GM11168 (cell line): Measurements from ENCODE around the gene ATP8A1.

ENCODE experiments used
- in situ Hi-C: fragments of 300-500 bp; cut with MboI; formaldehyde crosslinking; loops from one replicate; pipeline ENCODE4 v1.12.0; 2022; ENCODE audit warnings: low sequenced_read_pairs; ENCODE audit not compliant: unreplicated experiment

Gene ATP8A1

DNA sequence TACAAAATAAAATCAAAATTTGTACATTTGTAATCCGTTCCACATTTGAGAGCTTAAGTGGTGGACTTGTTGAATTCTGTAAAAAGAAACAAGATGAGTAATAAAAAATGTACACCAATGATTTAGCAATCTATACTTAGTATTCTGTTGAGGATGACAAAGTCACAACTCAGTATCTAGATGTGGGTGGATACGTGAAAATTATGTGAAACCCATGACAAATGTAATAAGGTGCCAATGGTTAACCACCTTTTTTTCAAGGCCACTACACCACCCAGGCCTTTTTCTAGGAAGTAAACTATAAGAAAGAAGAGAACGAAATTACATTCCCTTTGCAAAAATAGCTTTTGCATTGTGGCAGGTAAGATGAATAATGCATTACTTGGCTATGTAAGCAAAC, 77.0 kb downstream of the ATP8A1 start:
- in situ Hi-C loops: no loop called here

- in situ Hi-C loops: no loop called here
Measured at GRCh38 chr4:42578187-42578586, 78.7 kb downstream of the ATP8A1 start.

- in situ Hi-C loops: no loop called here
Measured at GRCh38 chr4:42574870-42575430, 82.0 kb downstream of the ATP8A1 start.

GRCh38 chr4:42573249-42573648, 83.7 kb downstream of the ATP8A1 start:
- in situ Hi-C loops: no loop called here

GRCh38 chr4:42570221-42570620, 86.7 kb downstream of the ATP8A1 start:
- in situ Hi-C loops: no loop called here

DNA sequence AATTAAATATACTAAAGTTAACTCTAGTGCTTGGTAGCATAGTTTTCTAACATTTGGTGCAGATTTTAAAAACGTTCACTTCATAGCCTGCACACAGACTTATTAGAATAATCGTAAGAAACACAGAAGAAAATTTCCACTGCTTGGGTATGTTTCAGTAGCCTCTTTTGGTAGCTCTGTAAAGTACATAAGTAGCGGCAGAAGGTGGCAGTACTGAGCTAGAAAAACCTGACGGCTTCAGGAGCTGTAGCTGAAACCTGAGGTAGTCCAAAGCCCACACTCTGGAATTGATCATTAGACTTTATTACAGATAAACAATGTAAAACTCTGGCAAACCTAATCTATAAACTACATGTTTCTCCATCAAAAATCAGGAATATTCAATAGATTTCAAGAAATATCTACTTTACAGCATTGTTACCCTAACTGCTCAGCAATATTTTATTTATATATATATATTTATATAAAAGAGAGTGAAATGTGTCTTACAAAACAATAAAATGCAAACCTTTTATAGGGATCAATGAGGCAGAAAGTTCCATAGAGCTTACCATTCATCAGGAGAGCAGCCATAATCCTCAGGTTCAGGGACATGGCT, 88.2 kb downstream of the ATP8A1 start:
- in situ Hi-C loops: loop anchor here (10.0 kb wide), 1 partner anchor 296 kb away; no protein-coding TSS in a partner anchor

GRCh38 chr4:42566835-42567234, 90.1 kb downstream of the ATP8A1 start:
- in situ Hi-C loops: loop anchor here (10.0 kb wide), 1 partner anchor 298 kb away; no protein-coding TSS in a partner anchor

DNA sequence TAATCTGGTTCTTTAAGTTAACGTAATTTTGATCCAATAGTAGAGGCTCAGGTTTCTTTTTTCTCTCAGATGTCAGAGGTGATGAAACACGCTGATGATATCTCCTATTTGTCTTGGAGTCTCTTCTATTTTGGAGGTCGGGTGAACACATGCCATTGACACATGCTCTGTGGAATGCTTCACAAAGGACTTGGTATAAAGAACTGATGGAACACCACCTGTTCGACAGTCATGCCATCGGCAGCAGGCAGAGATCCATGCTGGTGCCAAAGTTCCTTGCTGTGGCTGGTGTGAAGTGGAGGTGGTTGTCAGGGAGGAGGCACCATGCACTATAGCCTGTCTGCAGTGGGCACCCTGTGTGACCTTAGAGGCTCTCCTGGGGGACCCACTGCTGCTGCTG, 94.9 kb downstream of the ATP8A1 start:
- in situ Hi-C loops: loop anchor here (10.0 kb wide), 1 partner anchor 303 kb away; no protein-coding TSS in a partner anchor

DNA sequence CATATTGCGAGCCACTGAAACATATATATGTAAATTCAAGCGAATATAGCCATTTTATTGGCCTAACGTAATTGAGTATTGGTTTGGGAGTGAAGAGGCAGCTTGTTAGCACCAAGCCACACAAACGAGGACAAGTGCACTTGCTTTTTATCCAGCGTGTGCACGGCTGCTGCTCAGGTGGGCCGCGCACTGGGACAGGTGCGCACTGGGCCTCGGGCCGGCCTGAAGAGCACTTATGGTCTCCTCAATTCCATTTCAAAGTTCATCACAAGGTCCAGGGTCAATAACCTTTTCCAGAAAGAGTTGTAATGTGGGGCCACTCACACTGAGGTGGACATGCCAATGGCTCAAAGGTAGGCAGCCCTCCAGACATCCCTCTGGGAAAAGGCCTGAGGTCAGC, 95.9 kb downstream of the ATP8A1 start:
- in situ Hi-C loops: loop anchor here (10.0 kb wide), 1 partner anchor 304 kb away; no protein-coding TSS in a partner anchor

GRCh38 chr4:42560467-42560861, 96.4 kb downstream of the ATP8A1 start:
- in situ Hi-C loops: loop anchor here (10.0 kb wide), 1 partner anchor 304 kb away; no protein-coding TSS in a partner anchor

DNA sequence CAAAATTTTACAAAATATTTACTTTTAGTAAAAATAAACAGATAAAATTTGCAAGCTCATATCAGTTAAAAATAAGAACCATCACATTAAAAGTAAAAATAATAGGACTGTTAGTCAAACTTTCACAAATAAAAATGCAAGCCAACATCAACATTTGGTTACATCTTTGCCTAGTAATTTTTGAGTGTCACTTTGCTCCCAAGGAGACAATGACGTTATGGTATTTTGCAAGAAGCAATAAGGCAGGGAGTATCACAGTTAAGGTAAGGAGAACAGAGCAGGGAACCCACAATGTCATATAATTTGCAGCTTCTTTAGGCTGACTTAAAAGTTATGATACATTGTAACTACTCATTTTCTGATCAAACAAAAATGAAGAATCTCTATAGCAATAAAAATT, 98.7 kb downstream of the ATP8A1 start:
- in situ Hi-C loops: no loop called here

GRCh38 chr4:42555828-42556227, 101.1 kb downstream of the ATP8A1 start:
- in situ Hi-C loops: no loop called here

DNA sequence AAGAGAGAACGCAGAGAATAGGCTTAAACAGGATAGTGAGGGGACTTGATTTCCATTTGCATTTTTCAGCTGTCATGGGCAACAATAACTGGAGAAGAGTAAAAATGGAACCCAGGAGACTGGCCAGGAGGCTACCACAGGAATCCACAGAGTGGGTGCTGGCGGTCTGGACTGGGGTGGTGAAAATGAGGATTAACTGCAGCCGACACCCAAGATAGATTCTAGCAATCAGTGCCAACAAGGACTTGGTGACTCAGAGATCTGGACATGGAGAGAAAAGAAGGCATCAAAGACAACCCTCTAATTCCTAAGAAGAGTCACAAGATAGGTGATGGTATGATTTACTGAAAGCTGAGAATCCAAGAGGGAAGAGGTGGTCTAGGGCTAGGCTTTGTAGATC, 102.8 kb downstream of the ATP8A1 start:
- in situ Hi-C loops: no loop called here

DNA sequence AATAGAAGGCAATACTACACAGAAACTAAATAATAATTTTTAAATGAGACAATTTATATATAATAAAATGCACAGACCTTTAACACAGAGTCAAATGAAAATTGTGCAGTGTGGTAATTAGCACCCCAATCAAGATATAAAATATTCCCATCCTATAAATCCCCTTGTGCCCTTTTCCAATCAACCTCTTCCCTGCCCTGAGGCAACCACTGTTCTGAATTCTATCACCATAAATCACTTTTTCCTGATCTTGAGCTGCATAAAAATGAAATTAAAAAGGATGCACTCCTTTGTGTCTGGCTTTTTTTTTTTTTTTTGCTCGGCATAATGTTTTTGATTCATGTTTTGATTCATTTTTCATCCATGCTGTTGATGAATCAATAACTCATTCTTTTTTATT, 107.0 kb downstream of the ATP8A1 start:
- in situ Hi-C loops: no loop called here

DNA sequence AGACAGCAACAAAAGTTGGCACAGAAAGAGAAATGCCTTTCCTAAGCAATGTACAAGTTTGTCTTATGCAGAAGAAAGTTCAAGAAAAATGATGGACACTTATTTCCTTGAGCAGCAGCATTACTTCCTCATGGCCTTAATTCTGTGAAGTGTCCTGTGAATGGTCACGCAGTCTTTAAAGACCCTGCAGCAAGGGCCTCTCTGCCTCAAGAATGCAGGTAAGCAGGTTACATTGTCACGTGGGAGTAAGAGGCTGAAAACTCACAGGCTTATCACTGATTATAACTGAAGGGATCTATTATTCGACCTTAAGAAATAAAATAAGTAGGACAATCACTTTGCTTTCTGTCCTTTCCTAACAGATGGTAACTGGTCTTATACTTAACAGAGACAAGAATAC, 109.1 kb downstream of the ATP8A1 start:
- in situ Hi-C loops: no loop called here

DNA sequence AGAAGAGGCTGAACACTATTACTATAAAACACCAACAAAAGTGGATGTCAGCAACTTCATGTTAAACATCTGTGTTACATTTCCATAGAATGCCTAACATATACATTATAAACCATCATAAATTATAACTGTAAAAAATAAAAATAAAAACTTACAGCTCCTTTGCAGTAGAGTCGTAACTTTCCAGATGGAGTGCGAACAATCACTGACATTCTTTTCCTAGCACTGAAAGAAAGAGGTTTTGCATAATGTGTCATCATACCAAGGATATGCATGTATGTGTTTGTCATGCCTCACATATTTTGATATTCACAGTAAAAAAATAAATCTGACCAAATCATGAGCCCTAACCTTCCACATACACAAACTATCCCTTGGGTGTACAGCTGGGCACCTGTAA, 113.1 kb downstream of the ATP8A1 start:
- in situ Hi-C loops: no loop called here

- in situ Hi-C loops: no loop called here
Measured at GRCh38 chr4:42543126-42543525, 113.8 kb downstream of the ATP8A1 start.

DNA sequence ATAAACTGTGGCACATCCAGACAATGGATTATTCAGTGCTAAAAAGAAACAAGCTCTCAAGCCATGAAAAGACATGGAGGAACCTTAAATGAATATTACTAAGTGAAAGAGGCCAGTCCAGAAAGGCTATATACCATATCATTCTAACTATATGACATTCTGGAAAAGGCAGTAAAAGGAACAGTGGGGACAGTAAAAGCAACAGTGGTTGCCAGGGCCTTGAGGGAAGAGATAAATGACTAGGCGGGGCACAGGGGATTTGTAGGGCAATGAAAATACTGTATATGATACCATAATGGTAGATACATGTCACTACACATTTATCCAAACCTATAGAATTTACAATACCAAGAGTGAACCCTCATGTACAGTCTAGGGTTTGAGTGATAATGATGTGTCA, 115.3 kb downstream of the ATP8A1 start:
- in situ Hi-C loops: no loop called here

DNA sequence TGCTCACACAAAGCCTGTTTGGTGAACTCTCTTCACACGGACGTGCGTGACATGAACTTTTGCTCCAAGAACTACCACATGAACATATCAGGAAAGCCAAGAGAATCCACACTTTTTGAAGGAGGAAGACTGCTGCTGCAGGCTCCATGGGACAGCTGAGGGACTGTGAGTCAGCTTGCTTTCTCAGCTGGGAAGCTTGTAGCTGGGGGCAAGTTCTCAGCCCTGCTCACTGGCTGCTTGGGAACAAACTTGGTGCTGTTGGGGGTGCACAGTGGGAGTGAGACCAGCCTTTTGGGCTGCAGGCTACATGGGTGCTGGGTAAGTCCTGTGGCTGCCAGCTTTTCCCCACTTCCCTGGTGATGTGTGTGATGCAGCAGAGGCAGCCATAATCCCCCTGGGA, 123.9 kb downstream of the ATP8A1 start:
- in situ Hi-C loops: no loop called here

DNA sequence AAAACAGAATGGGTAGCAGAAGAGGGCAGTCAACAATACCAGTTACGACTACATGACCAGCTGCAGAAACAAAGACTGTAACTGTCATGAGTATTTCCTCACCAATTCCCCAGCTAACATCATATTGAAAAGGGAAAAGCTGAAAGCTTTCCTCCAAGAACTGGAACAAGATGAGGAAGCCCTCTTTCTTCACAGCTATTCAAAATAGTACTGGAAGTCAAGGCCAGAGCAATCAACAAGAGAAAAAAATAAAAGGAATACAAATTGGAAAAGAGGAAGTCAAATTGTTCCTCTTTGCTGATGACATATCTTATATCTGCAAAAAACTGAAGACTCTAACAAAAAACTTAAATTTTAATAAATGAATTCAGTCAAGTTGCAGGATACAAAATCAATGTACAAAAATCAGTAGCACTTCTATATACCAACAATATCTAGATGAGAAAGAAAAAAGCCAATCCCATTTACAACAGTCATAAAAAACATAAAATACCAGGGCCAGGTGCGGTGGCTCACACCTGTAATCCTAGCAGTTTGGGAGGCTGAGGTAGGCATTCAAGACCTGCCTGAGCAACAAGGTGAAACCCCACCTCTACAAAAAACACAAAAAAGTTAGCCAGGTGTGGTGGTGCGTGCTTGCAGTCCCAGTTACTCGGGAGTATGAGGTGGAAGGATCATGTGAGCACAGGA, 125.4 kb downstream of the ATP8A1 start:
- in situ Hi-C loops: no loop called here

DNA sequence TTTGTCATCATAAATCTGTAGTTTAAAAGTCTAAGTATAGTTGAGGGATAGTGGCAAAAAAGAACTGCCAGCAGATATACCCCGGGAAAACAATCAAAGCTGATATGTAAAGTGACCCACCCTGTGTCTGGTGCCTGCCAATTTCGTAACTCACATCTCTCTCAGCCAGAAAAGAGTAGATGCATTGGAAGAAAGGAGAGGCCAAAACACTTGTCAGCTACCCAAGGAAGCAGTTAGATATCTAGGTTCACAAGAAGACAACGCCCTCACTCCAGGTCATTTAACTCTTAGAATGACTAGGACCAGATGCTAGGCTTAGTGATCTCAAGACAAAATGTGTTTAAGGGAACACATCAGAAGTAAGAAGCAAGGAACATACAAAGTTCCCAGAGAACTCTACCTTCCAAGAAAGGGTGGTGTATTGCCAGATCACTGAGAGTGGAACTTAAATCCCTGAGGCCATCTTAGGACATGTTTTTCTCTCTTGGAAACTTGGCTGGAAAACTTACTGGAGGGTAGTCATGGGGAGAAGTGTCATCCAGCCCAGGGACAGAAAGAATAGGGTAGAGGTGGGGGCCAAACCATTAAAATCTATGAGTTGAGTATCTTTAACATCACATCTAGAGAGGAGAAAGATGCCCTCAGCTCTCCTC, 133.7 kb downstream of the ATP8A1 start:
- in situ Hi-C loops: no loop called here
